Measurements from ENCODE around the gene FAM117B.

DNA sequence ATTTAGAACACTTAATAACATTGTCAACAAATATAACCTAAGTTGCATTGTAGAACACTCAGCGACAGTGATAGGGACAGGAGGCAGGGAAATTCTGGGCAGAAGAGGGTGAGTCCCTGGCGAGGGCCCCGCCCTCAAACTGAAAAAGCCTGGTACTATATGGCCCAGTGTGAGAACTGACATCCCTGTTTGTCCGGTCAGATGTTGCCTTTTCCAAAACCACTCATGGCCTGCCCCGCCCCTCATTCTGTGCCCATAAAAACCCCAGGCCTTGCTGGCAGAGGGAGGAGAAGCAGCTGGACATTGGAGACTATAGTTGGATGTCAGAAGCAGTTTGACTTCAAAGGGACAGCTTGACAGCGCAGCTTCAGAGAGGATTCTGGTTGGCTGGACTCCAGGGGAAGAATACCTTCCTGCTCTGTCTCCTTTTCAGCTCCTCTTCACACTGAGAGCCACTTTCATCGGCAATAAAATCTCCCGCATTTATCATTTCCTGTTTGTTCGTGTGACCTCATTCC is 47.0 kb downstream of the FAM117B start:
- TF ChIP-seq, protein P1, sequence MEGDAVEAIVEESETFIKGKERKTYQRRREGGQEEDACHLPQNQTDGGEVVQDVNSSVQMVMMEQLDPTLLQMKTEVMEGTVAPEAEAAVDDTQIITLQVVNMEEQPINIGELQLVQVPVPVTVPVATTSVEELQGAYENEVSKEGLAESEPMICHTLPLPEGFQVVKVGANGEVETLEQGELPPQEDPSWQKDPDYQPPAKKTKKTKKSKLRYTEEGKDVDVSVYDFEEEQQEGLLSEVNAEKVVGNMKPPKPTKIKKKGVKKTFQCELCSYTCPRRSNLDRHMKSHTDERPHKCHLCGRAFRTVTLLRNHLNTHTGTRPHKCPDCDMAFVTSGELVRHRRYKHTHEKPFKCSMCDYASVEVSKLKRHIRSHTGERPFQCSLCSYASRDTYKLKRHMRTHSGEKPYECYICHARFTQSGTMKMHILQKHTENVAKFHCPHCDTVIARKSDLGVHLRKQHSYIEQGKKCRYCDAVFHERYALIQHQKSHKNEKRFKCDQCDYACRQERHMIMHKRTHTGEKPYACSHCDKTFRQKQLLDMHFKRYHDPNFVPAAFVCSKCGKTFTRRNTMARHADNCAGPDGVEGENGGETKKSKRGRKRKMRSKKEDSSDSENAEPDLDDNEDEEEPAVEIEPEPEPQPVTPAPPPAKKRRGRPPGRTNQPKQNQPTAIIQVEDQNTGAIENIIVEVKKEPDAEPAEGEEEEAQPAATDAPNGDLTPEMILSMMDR (IDR thresholded peaks at IDR 0.05) = no peak
- TF ChIP-seq POLR2A (IDR thresholded peaks at IDR 0.05) = no peak
